DMS79 (cell line): Measurements from ENCODE around the gene NPHP4.
"Not testable (repeated sequence)": the region's sequence is repeated elsewhere in the genome, so short reads cannot be mapped to it uniquely, and the experiment has no call there.

Source experiments
- DNase-seq: peaks from one replicate; lab custom pipeline; 2025; lab: John Stamatoyannopoulos, UW

NPHP4 gene

DNA sequence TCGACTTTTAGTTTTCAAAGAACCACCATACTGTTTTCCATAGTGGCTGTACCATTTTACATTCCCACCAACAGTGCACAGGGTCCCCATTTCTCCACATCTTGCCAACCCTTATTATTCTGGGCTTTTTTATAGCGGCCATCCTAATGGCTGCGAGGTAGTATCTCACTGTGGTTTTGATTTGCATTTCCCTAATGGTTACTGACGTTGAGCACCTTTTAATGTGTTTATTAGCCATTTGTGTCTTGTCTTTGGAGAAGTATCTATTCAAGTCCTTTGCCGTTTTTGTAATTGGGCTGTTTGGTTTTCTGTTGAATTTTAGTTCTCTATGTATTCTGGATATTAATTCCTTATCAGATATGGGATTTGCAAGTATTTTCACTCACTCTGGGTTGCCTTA is 31.1 kb upstream of the NPHP4 start:
- no peak for DNase-seq

DNA sequence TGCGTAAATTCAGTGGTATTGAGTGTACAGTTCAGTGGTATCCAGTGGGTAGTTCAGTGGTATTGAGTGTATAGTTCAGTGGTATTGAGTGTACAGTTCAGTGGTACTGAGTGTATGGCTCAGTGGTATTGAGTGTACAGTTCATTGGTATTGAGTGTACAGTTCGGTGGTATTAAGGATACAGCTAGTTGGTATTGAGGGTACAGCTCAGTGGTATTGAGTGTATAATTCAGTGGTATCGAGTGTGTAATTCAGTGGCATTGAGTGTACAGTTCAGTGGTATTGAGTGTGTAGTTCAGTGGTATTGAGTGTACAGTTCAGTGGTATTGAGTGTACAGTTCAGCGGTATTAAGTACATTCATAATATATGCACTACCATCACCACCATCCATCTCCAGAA is 30.0 kb upstream of the NPHP4 start:
- no peak for DNase-seq

DNA sequence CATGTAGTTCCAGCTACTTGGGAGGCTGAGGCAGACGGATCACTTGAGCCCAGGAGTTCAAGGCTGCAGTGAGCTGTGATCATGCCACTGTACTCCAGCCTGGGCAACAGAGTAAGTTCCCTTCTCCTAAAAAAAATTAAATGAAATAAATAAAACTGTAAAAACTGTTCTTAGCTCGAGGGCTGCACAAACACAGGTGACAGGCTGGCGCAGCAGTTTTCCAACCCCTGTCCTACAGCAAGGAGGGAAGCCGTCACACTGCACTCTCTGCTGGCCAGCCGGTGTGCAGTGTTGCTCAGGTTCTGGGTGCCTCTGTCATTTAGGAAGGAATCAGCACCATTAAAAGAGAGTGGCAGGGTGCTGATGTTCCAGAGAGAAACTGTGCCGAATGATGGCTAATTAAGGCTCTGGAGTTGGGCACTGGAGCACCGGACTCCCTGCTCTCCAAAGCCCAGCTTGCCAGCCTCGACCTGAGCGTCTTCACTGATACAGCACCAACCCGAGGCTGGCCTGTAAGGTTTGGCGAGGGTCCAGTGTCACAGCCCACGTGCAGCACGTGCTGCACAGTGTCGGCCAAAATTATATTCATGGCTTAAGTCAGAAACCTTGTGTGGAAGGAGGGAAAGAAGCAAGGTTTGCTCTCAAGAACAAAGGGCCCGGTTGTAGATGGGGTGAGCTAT is 27.1 kb upstream of the NPHP4 start:
- no peak for DNase-seq

DNA sequence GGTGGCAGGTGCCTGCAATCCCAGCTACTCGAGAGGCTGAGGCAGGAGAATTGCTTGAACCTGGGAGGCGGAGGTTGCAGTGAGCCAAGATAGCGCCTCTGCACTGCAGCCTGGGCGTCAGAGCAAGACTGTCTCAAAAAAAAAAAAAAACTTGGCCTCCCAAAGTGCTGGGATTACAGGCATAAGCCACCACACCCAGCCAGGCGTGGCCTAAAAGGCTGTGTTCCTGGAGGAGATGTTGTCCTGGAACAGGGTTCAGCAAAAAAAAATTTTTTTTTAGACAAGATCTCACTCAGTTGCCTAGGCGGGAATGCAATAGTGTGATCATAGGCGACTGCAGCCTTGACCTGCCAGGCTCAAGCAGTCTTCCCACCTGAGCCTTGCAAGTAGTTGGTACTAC is 25.4 kb upstream of the NPHP4 start:
- DNase-seq = not testable (repeated sequence)

DNA sequence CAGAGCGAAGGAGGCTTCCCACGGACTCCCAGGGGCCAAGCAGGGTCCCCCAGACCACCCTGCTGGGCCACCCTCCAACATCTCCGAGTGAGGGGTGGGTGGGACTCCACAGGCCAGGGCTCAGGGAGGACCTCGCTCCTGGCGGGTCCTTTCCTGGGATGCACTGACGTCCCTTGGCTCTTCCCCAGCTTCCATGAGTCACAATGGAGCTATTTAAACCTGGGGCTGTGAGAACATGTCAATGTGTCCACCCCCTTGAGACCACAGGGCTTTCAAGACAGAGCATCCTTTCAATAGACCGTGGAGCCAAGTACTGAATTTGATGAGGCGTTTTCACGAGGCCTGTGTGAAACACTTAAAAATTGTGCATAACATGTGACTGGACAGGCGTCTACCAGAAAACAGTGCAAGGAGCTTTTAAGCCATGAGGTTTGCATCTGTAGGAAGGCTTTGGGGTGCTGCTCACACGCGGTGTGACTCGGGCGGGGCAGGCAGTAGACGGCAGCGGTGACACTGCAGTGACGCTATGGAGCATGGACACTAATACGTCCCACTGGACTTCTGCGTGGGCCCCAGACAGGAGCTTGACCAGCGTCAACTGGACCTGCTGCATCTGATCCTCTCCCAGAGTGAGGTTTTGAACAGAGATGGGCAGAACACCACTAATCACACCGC is 24.1 kb upstream of the NPHP4 start:
- DNase-seq = no peak

DNA sequence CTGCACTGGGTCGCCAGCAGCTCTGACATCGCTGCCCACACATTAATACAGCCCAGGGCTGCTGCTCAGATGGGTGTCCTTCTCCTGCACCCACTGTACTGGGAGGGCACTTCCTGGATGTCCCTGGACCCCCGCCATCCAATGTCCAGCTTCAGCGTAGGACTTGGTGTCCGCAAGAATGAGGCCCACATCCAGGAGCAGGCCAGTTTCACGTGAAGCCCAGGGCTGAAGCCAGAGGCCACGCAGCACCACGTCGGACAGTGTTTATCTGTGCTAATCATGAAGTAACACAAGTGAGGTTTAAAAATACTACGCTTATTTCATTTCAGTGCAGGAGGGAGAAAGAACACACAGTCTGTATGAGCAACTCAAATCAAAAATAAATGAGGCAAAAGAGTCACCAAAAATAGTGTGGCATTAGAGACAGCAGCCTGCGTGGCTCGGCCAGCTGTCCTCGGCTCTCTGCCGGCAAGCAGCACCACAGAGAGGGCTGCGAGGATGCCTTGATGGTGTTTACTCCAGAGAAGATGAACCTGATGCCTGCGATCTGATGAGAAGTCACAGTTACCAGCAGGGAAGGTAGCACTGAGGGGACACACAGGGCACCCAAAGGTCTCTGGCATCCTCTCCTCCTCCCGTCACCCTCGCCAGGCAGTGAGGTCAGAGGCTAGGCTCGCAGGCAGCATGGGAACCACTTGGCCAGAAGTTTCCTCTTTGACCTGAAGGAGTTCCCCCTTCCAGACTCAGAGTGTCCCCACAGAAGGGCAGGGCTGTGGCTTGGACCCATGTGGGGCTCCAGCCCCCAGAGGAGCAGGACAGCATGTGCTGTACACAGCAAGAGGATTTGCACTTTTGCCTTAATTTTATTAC is 22.1 kb upstream of the NPHP4 start:
- DNase-seq = no peak

DNA sequence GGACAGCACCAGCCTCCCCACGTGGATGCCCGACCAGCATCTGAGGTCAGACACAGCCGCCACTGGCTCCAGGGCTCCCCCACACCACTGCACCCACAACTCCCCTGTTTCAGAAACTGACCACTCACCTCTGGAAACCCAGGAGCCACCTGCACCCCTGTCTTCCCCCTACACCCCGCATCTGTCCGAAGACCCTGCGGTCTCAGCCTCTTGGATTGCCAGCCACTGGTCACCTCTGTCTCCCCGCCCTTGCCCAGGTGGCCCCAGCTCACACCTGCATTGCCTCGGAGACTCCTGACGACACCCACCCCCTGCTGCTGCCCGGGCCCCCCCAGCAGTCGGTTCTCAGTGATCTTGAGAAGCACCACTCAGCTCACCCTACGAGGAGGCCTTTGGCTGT is 21.3 kb upstream of the NPHP4 start:
- DNase-seq = no peak

DNA sequence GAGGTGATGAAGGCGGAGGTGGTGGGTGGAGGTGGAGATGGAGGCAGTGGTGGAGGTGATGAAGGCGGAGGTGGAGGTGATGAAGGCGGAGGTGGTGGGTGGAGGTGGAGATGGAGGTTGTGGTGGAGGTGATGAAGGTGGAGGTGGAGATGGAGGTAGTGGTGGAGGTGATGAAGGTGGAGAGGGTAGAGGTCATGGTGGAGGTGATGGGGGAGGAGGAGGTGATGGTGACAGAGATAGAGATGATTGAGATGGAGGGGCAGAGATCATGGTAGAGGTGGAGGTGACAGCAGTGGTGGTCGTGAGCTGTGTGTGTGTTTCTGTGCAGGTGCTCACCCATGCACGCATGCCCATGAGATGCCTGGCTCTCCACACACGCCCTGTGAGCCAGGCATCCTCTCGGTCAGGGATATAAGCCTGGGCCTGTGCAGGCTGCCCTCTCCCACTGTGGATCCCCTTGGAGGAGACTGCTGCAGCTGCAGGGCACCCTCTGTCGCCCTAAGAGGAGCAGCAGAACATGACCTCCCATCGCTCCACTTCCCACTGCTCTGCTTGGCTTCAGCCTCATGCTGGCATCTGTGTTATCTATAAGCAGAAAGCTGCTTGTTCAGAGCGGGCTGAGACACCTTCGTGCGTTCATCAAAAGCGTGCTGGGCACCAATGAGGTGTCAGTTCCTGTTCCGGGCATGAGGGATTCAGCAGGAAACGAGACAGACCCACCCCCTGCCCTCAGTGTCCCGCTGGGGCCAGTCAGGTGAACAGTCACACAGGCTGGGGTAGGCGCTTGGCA is 20.5 kb upstream of the NPHP4 start:
- DNase-seq = no peak

DNA sequence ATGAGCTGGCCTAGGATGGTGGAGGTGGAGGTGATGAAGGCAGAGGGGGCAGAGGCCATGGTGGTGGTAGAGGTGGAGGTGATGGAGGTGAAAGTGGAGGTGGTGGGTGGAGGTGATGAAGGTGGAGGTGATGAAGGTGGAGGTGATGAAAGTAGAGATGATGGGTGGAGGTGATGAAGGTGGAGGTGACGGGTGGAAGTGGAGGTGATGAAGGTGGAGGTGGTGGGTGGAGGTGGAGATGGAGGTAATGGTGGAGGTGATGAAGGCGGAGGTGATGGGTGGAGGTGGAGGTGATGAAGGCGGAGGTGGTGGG is 19.7 kb upstream of the NPHP4 start:
- no peak for DNase-seq

DNA sequence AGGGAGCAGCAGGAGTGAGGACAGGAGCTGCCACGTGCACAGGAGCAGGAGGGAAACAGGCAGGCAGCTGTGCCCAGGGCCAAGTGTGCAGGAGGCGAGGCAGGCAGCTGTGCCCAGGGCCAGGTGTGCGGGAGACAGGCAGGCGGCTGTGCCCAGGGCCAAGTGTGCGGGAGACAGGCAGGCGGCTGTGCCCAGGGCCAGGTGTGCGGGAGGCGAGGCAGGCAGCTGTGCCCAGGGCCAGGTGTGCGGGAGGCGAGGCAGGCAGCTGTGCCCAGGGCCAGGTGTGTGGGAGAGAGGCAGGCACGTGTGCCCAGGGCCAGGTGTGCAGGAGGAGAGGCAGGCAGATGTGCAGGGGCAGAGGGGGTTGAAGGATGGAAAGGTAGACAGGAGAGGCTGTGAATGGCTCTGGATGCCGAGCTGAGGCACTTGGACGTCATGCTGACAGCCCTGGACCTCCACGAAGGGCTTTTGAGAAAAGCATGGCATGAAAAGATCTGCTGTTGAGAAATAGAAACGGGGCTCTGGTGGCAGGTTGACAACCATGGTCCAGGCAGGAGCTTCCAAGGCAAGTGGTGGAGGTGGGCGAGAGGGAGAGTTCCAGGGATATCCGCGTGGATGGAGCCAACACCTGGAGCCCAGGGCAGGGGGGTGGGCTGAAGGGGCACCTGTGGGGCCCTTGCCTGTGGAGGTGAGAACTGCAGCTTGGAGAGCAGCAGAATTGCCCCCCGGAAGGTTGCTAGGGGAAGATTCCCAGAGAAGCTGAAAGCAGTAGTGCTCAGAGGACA is 19.1 kb upstream of the NPHP4 start:
- peak; percentile 61 for DNase-seq

DNA sequence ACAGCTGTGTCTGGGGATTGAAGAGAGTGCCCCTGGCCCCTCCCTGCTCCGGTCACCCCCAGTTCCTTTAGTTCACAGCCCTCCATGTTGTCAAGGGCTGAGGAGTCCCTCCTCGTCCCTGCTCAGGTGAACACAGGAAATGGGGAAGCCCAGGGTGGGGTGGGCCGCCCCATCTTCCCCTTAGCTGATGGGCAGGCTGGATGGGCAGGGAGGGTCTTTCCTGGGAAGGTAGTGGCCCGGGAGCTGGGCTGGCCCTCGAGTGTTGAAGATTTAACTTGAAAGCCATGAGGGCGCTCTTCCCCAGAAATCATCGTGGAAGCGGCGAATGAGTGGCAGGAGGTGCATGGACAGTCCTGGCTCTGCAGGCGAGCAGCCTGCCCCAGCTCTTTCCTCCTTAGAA is 18.3 kb upstream of the NPHP4 start:
- no peak for DNase-seq

DNA sequence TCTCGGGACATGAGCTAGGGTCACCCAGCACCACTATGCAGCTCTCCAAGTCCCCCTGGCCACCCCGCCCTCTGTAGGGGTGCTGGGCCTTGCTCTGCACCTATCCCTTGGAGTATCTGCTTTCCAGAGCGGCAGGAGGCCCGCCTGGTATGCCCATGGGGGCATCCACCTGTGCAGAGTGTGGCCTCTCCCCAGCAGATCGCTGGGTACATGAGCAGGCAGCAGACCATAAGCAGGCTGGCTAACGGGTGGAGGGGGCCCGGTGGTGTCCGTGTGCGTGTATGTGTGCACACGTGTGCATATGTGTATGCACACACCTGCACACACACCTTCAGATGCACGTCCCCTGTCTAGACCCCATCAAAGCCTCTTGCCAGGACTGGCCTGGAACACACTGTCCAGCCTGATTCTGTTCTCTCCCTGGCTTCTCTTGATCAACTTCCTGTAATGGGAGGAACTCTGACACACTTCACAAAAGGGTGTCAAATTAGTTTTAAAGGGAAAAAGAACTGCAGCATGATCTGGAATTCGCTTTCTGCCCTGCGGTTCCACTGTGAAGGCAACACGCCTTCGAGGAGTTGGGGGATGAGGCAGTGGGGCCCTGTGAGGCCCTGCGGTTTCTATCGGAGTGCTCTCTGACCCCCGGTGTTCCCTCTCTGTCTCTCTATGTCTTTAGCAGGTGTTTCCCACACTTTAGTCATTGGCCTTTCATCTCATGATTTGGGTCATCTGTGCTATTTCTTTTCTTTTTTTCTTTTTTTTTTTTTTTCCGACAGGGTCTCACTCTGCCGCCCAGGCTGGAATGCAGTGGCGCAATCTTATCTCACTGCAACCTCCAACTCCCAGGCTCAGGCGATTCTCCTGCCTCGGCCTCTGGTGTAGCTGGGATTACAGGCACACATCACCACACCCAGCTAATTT is 17.2 kb upstream of the NPHP4 start:
- DNase-seq = no peak

DNA sequence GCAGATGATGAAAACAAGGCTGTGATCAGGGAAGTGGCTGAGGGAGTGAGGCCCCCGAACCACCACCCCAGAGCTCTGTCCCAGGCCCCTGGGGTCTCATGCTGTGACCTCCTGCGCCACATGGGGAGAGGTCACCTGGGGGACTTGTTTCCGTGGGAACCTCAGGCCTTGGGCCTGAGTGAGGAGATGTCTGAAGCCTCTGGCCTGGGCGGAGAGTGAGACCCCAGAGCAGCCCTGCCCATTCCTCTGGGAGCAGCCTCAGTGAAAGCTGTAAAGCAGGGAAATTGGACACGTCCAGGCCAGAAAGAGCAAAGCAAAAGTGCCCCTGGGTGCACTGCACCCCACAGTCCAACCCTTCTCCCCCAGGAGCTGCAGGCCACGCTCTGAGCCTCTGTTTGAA is 16.5 kb upstream of the NPHP4 start:
- DNase-seq = no peak

DNA sequence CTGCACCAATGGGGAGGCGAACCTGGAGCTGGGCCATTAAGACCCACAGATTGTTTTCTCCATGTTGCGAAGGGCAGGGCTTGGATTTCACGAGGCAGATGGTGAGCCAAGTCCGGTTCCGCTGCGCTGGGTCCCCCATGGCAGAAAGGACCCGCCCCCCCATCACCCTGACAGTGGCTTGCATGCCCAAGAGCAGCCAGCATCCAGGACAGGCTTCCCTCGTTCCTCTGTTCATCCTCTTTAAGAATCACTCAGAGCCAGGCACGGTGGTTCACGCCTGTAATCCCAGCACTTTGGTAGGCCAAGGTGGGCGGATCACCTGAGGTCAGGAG is 15.8 kb upstream of the NPHP4 start:
- DNase-seq = peak; percentile 86

DNA sequence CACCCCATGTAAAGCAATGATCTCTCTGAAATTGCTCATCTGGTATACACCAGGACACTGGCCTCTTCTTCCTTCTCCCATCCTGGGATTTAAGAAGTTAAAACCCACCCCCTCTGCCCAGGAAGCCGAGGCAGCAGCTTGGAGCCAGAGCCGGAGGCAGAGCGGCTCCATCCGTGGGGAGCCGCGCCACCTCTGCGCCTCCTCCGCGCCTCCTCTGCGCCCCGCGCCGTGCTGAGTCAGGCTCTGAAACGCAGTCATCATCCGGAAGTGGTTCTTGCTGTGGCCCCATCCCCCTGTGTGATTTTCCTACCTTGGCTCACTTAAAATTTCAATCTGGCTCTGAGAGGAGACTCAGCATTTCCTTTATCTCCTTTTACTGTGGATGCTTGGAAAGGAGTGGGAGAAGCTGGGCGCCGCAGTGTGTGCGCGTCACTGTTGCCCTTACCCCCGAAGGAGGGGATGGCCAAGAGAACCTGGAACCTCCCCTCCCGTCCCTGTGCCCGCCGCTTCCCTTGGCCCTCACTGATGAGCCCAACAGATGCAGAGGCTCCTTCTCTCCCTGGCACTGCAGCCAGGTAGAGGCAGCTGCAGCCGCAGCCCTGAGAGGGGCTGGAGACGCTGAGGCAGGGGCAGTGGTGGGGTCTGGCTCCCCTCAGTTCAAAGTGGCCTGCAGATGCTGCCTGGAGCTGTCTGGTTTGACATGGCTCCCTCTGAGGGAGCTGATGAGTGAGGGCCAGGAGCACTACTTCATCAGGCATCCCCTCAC is 15.3 kb upstream of the NPHP4 start:
- no peak for DNase-seq

DNA sequence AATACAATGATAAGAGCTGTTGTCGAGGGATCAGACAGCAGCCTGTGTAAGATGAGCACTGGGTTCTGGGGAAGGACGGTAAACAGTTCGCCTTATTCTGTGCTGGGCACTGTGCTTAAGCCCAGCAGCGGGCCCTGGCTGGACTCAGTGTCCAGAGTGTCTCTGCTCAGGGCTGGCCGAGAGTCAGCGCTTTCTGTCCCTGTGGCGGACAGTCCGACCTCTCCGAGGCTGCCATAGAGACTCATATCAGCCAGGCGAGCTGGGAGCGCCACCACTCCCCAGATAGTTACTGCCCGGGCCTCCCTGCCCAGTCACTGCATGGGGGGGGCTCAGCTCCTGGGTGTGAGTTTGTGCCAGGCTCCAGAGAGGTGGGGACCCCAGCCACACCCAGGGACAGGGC is 14.7 kb upstream of the NPHP4 start:
- no peak for DNase-seq

DNA sequence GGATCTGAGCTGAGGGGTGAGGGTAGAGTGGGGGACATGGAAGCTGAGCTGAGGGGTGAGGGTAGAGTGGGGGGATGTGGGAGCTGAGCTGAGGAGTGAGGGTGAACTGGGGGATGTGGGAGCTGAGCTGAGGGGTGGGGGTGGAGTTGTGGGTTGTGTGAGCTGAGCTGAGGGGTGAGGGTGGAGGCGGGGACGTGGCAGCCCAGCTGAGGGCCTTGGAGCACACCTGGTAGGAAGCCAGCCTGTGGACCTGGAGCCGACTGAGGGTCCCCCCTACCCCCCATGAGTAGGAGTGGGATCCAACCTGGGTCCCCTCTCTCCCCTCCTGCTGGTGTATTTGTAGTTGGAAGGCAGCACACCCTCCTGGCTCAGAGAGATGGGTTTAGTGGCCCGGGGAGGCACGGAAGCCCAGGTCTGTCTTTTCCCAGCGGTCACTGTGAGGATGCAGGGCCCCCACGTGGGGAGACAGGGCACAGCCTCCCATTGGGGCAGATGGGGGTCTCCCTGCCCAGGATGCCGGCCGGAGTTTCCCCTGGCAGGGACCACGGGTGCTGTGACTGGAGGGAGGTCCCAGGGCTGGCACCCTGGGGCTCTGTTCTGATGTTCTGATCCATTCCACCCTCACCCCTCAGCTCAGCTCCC is 13.2 kb upstream of the NPHP4 start:
- no peak for DNase-seq

DNA sequence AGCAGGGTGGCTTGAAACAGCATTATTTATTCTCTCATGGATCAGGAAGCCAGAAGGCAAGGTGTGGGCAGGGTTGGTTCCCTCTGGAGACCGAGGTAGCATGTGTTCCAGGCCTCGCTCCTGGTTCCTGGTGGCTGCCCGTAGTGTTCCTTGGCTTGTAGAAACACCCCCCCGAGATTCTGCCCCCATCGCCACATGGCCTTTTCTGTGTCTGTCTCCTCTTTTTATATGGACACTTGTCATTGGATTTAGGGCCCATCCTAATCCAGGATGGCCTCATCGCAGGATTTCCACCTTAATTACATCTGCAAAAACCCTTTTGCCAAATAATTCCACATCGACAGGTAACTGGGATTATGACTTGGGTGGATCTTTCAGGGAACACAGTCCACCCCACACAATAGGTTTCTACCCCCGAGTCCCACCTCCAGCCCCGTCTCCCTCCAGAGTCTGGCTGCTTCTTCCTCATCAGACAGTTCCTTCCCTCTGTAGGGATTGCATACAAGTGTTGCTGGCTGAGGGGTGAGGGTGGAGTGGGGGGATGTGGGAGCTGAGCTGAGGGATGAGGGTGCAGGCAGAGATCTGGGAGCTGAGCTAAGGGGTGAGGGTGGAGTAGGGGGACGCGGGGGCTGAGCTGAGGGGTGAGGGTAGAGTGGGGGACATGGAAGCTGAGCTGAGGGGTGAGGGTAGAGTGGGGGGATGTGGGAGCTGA is 12.3 kb upstream of the NPHP4 start:
- DNase-seq = no peak
